Mucosa of stomach (tissue), 1 donor: ENCODE measurements around the gene CNTNAP5.

Experiments
- H3K27me3 ChIP-seq: one replicate; pipeline ENCODE4 v1.7.0; 2013; ENCODE audit warnings: mild to moderate bottlenecking, low read length; ENCODE audit not compliant: control insufficient read depth, insufficient read depth
- H3K36me3 ChIP-seq: one replicate; pipeline ENCODE4 v1.7.0; 2013; ENCODE audit warnings: low read length; ENCODE audit not compliant: control insufficient read depth, insufficient read depth
- H3K4me1 ChIP-seq: one replicate; pipeline ENCODE4 v1.7.0; 2013; ENCODE audit warnings: mild to moderate bottlenecking, low read length; ENCODE audit not compliant: control insufficient read depth, insufficient read depth
- H3K4me3 ChIP-seq: one replicate; pipeline ENCODE4 v1.7.0; 2013; ENCODE audit warnings: low read length
- H3K9ac ChIP-seq: one replicate; pipeline ENCODE4 v1.7.0; 2013; ENCODE audit warnings: mild to moderate bottlenecking, low read length, moderate library complexity
- H3K9me3 ChIP-seq: one replicate; pipeline ENCODE4 v1.7.0; 2013; ENCODE audit warnings: mild to moderate bottlenecking, low read length, moderate library complexity; ENCODE audit not compliant: control insufficient read depth
- donor health status: Pancreatic carcinoma.

Gene CNTNAP5

DNA sequence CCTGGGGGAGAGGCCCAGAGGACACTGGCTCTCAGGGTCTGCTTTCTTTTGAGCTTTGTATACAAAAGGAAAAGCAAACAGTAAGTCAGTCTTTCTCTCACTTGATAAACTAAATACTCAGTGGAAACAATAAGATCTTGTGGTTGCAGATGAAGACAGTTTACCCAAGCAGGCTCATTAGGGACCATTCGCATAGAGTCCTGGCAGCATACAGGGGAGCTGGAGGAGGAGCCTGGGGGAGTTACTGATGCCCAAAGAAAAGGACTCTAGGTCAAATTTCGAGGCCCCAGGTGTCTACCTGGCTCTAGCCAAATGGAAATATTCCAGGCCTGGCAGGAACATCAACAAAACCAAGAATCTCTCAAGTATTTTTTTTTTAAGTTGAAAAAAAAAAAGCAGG is 225.3 kb downstream of the CNTNAP5 start:
- Histone ChIP-seq H3K27me3 (no peaks in the 10 kb centered on the region), H3K36me3 (no peaks in the 10 kb centered on the region), H3K9me3 (no peaks in the 10 kb centered on the region), H3K4me1 (no peaks in the 10 kb centered on the region), H3K4me3 (no peak overlapping the region), H3K9ac (no peak overlapping the region)

DNA sequence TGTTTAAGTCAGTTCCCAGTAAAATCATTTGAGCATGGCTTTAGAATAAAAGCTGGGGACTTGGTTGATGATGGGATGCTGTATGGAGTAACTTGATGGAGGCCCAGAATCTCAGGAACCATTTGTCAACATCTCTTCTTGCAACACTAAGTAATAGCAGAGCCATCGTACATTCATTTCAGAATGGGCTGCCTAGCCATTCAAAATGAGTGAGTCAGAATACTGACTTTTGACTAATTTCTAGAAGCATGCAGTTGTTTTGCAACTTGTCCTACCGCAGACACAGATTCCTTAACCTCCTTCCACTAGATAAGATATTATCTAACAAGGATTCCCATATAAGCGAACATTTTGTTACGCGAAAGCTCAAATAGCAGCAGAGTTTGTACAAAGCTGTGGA is 229.5 kb downstream of the CNTNAP5 start:
- Histone ChIP-seq H3K9ac (no peak overlapping the region), H3K36me3 (no peaks in the 10 kb centered on the region), H3K27me3 (no peaks in the 10 kb centered on the region), H3K9me3 (no peaks in the 10 kb centered on the region), H3K4me1 (no peaks in the 10 kb centered on the region), H3K4me3 (no peak overlapping the region)

DNA sequence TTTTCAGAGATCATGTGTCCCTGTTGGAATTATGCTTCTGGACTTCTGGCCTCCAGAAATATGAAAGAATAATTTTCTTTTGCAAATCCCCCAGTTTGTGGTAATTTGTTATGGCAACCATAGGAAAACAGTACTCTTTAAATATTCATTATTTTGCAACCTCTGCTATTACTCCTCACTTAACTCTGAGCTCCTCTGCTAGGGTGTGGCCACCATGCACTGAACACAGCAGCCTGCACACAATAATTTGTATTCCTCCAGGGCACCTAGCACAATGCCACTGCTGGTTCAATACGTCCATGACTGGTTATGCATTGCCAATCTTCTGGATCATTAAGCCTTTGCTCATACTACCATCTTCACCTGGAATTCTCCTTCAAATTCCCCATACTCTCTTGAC is 232.0 kb downstream of the CNTNAP5 start:
- Histone ChIP-seq H3K9ac (no peak overlapping the region), H3K4me3 (no peak overlapping the region), H3K9me3 (no peaks in the 10 kb centered on the region)

DNA sequence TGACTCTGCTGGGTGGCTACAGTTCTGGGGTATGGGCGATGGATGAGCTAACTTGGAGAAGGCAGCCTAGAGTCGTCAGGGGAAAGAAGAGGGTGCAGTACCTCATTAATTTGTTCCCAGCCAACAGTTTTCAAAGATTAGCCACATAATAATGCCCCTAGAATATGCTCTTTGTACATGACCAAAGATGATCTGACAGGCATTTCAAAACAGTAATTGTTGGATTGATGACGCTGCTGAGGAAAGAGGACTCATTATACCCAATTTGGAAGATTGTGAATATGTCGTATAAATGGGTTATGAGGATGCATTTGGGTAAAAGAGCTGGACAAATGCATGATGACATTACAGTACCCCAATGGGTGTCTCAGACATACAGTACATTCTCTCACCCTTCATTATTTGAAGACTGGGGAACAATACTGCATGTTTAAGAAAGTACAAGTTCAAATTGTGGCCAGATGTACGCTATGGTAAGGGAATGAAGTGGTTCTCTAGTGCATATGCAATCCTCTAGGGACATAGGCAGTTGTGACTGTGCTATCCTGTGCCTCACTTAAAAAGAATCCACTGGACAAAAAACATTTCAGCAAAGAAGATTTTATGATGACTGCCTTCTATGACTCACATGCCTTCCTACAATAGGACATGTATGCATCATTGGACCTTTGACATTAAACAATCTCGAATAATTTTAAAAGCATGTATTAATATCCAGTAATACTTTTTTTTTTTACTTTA is 233.2 kb downstream of the CNTNAP5 start:
- H3K9ac ChIP-seq, result no peak overlapping the region
- H3K27me3 ChIP-seq, result no peaks in the 10 kb centered on the region
- no peaks in the 10 kb centered on the region for H3K9me3 ChIP-seq
- no peaks in the 10 kb centered on the region for H3K36me3 ChIP-seq
- no peaks in the 10 kb centered on the region for H3K4me1 ChIP-seq
- no peak overlapping the region for H3K4me3 ChIP-seq

More for the DNA sequence above, 232.0 kb downstream of the CNTNAP5 start:
- Histone ChIP-seq H3K36me3 (no peaks in the 10 kb centered on the region), H3K27me3 (no peaks in the 10 kb centered on the region), H3K4me1 (no peaks in the 10 kb centered on the region)

DNA sequence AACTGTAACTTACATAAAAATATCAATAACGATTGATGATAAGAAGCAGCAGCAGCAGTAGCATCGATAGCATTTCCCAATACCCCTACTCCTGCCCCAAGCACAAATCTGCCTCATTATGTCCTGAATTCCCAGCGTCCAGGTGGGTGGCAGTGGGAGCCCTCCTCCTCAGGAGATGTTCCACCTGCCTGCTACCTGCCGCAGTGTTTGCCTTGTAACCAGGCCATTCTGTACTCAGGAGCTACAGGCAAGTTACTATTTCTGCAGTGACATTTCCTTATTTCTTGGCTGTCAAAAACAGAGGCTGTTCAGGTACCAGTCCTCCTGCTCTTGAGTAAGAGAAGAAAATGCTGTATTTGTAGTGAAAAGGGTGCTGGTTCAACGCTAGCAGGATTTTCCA is 236.4 kb downstream of the CNTNAP5 start:
- Histone ChIP-seq H3K4me3 (no peak overlapping the region), H3K4me1 (no peaks in the 10 kb centered on the region), H3K36me3 (no peaks in the 10 kb centered on the region), H3K9me3 (no peaks in the 10 kb centered on the region), H3K9ac (no peak overlapping the region), H3K27me3 (no peaks in the 10 kb centered on the region)

DNA sequence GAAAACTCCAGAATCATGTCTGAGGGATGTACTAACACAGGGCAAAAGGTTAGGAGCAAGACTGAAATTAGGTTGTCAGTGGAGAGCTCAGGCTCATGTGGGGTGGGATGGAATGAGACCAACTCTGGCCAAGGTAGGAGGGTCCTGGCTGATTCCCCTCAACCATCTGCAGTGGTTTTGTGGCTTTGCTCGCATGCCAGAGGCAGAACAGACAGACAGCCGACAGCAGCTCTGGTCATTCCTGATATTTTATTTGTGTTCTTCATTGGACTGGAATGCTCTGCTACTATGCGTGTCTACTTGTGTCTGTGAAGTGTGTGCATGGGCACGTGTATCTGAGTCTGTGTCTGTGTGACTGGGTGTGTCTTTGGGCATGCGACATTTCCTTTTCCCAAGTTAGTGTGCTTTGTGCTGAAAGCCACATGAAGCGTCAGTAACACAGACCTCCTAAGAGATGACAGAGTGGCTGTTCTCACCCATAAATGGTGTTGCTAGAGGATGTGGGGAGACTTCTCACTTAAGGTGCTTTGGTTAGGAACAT is 239.5 kb downstream of the CNTNAP5 start:
- Histone ChIP-seq H3K36me3 (no peaks in the 10 kb centered on the region), H3K9me3 (no peaks in the 10 kb centered on the region), H3K4me3 (no peak overlapping the region), H3K27me3 (no peaks in the 10 kb centered on the region), H3K4me1 (no peaks in the 10 kb centered on the region), H3K9ac (no peak overlapping the region)

DNA sequence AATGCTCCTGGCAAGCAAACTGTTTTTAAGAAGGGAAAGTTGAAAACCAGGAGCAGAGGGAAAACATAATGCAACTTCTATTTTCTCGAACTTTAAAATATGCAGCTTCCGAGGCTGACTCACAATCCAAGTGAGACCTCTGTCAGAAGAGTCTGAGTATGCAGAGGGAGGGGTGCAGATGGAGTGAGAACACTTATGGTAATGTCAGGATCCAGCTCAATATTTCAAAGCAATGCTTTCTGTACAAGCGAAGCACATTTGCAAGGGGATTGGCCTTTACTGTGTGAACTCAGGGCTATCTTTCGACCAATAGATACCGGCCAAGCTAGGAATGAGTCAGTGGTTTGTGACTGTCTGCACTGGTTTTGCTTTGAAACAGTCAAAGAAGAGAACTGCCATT is 242.7 kb downstream of the CNTNAP5 start:
- Histone ChIP-seq H3K9ac (no peak overlapping the region), H3K4me1 (no peaks in the 10 kb centered on the region), H3K4me3 (no peak overlapping the region), H3K27me3 (no peaks in the 10 kb centered on the region), H3K9me3 (no peaks in the 10 kb centered on the region), H3K36me3 (no peaks in the 10 kb centered on the region)

DNA sequence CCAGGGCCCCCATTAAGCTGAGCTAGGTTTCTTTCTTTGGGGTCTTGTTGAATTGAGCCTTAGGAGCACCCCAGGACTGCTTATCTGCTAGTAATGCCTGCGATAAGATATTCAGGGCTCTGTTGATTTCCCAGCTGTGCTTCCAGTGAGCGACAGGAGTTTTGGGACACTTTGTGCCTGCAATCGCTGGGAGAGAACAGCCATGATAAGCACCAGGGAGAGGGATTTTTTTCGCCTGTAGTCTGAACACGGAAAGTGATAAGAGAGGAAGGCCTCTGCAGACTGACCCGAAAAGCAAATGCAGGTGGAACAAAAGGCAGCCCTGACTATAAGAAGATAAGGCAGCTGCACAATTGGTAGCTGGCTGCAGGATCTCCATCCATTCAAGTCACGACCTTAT is 244.3 kb downstream of the CNTNAP5 start:
- Histone ChIP-seq H3K4me1 (no peaks in the 10 kb centered on the region), H3K36me3 (no peaks in the 10 kb centered on the region), H3K9me3 (no peaks in the 10 kb centered on the region), H3K27me3 (no peaks in the 10 kb centered on the region), H3K9ac (no peak overlapping the region), H3K4me3 (no peak overlapping the region)

DNA sequence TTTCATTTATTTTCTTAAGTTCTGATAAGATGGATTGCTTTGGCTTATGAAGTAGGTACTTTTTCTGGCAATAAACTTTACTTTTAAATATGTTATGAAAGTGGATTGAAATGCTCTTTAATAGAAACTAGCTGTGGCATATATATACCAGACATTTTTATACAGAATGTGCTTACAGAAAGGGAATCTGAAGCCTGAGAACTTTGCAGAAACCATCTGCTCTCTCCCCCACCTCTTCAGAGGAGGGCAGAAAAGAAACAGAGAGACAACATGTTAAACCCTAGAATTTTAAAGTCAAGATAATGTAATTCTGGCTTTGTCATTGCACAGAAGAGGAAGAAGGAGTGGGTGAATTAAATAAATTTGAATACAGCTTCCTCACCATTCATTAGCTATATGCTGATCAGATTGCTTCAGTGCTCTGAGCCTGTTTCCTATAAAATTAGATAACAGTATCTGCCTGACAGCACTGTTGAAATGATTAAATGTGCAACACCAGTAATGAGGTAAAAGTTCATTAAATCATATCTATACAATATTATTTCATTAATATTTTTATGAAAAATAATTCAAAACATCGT is 247.3 kb downstream of the CNTNAP5 start:
- H3K36me3 ChIP-seq, result no peaks in the 10 kb centered on the region
- H3K9ac ChIP-seq, result no peak overlapping the region
- no peaks in the 10 kb centered on the region for H3K27me3 ChIP-seq
- H3K4me3 ChIP-seq, result no peak overlapping the region
- H3K9me3 ChIP-seq, result no peaks in the 10 kb centered on the region
- H3K4me1 ChIP-seq, result no peaks in the 10 kb centered on the region

DNA sequence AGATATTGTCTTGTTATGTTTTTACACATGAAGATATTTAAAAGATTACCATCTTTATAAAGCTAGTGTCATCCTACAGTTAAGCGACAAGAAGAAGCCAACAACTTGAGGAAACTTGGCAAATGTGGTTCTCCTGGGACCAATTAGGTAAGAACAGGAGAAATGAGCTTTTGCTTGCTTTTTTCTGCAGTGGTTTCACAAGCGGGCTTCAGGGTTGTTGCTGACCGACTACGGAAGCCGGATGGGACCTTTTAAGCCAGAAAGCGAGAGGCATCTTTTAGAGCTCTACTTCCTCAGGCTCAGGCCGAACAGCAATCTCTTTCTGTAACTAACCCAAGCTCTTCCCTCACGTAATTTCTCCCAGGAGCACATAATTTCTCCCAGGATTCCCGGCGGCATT is 256.5 kb downstream of the CNTNAP5 start:
- Histone ChIP-seq H3K9ac (no peak overlapping the region), H3K4me3 (no peak overlapping the region), H3K36me3 (no peaks in the 10 kb centered on the region), H3K9me3 (no peaks in the 10 kb centered on the region), H3K4me1 (no peaks in the 10 kb centered on the region), H3K27me3 (no peaks in the 10 kb centered on the region)

DNA sequence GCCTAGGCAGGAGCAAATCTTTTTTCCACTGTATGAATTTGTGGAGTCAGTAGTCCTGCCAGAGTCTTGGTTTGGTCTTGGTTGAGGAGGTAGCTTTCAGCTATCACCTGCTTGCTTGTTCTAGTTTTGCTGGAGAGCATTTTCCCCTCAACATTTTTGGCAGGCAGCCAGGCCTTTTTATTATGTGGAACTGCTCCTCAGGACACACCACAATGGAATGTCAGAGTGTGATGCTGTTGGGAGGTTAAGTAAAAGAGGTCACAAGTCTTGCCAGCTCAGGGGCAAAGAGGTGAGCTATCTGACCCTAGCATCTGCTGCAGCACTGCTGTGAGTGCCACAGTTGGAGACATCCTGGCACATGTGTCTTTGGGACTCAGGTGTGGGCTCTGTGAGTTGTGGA is 258.0 kb downstream of the CNTNAP5 start:
- Histone ChIP-seq H3K36me3 (no peaks in the 10 kb centered on the region), H3K4me3 (no peak overlapping the region), H3K9me3 (no peaks in the 10 kb centered on the region)

DNA sequence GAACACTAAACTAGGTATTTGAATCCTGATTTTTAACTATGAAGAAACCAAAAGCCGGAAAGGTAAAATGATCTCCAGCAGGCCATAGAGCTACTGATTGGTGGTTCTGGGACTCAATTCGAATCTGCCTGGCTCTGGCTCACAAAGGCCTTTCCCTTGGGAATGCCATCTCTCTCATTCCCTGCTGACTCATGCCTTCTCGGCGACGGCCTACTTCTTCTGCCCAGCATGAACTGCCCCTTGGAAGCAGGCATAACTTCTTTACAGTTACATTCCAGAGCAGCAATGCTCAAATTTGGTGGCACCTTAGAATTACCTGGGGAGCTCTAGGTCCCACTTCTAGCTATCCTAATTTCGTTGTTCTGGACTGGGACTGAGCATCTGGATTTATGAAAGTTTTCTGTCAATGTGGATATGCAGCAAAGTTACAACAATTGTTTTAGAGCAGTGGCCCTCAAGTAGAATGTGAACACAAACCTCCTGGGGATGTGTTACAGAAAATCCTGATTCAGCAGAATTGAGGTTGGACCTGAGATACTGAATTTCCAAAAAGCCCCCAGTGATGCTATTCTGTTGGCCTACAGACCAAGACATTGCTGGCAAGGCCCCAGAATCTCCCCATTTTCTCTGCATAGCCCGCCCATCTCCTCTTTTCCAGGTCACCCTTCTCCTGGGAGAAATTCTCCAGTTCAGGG is 261.1 kb downstream of the CNTNAP5 start:
- no peaks in the 10 kb centered on the region for H3K4me1 ChIP-seq
- H3K36me3 ChIP-seq, result no peaks in the 10 kb centered on the region
- no peaks in the 10 kb centered on the region for H3K27me3 ChIP-seq
- no peaks in the 10 kb centered on the region for H3K9me3 ChIP-seq
- H3K9ac ChIP-seq, result no peak overlapping the region
- H3K4me3 ChIP-seq, result no peak overlapping the region

More for the DNA sequence above, 258.0 kb downstream of the CNTNAP5 start:
- no peak overlapping the region for H3K9ac ChIP-seq
- H3K4me1 ChIP-seq, result no peaks in the 10 kb centered on the region
- no peaks in the 10 kb centered on the region for H3K27me3 ChIP-seq
